HG02798 (cell line): ENCODE measurements around the gene TMPRSS4.
"Not testable (repeated sequence)": the region's sequence is repeated elsewhere in the genome, so short reads cannot be mapped to it uniquely, and the experiment has no call there.

Source experiments
- ATAC-seq: cut with Tn5 transposase; IDR thresholded peaks from one replicate; pipeline ENCODE4 v1.9.1; 2021; ENCODE audit warnings: mild to moderate bottlenecking; ENCODE audit not compliant: unreplicated experiment, poor library complexity

Gene TMPRSS4

DNA sequence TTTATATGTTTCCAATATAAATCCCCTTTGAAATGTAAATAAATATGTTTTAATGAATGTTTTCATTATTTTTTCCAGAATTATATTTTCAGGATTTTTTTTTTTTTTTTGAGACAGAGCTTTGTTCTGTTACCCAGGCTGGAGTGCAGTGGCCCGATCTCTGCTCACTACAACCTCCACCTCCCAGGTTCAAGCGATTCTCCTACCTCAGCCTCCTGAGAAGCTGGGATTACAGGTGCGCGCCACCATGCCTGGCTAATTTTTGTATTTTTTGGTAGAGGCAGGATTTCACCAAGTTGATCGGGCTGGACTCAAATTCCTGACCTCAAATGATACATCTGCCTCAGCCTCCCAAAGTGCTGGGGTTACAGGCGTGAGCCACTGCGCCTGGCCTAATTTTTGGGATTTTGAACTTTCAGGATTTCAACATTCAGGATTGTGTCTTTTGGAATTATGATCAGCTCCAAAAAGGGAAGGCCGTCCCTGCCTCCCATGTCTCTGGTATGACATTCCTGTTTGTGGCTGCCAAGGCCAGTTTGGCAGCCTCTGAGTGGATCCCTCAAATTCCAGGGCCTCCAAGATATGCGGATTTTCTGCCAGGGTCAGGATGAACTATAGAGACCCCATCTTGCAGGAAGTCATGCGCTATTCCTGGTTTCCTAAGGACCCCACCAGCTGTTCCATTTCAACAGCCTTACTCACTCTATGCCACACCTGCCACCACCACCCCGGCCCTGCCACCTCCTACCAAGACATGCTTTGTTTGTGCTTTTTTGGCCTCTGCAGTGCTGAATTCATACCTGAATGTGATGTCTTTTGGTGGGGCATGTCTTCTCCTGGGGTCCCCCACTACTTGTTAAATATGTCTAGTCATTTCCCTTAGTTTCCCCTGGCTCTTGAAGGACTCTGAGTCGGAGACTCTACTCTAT, 21.9 kb upstream of the TMPRSS4 start:
- ATAC-seq, result no peak

GRCh38 chr11:118055966-118056365, 20.9 kb upstream of the TMPRSS4 start:
- ATAC-seq, result no peak

GRCh38 chr11:118056806-118057205, 20.1 kb upstream of the TMPRSS4 start:
- ATAC-seq, result no peak

- ATAC-seq, result no peak
These were observed 19.4 kb upstream of the TMPRSS4 start for GRCh38 chr11:118057251-118058145.

DNA sequence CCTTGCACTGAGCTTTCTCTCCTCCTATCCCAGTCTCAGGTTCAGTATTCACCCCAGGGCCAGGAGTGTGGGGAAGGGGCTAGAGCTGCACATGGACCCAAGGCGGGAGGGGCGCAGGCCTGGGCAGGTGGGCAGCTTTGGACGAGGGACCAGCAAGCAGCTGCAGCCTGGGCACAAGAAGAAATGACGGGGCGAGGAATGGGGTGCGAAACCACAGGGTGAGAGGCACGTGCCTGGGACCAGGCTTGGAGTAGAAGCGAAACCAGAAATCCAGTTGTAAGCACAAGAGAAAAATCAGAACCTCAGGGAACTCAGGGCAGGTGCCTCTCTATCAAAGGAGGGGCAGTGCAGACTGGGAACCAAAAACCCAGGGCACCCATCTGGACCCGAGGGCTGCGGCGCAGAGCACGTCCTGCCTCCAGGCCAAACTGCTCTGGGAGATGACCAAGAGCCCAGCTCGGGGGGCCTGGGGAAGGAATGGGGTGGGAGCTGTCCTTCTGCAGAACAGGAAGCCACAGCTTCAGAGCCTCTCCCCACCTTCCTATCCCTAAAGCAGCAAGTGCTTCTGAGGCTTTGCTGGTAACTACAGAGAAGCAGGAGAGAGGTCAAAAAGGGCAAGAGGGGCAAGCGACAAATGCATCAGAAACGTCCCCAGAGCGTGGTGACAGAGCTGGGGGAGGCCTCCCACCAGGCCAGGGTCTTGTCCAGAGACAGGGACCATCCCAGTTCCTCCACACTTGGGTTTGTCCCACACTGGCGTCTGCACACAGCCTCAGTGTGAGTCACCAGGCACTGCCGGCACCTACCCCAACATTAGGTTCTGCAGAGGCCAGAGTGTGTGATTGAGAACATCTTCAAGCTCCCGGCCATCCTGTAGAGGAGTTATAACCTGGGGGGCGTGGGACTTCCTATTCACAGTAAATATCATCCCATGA, 18.3 kb upstream of the TMPRSS4 start:
- ATAC-seq, result no peak

- no peak for ATAC-seq
These were observed 17.5 kb upstream of the TMPRSS4 start for GRCh38 chr11:118059246-118059940.

GRCh38 chr11:118060081-118060661, 16.7 kb upstream of the TMPRSS4 start:
- no peak for ATAC-seq

GRCh38 chr11:118060869-118061268, 16.0 kb upstream of the TMPRSS4 start:
- ATAC-seq, result no peak

- ATAC-seq, result no peak
These were observed 15.2 kb upstream of the TMPRSS4 start for GRCh38 chr11:118061586-118062125.

- not testable (repeated sequence) for ATAC-seq
These were observed 14.7 kb upstream of the TMPRSS4 start for GRCh38 chr11:118062181-118062580.

- not testable (repeated sequence) for ATAC-seq
These were observed 14.2 kb upstream of the TMPRSS4 start for GRCh38 chr11:118062631-118063030.

DNA sequence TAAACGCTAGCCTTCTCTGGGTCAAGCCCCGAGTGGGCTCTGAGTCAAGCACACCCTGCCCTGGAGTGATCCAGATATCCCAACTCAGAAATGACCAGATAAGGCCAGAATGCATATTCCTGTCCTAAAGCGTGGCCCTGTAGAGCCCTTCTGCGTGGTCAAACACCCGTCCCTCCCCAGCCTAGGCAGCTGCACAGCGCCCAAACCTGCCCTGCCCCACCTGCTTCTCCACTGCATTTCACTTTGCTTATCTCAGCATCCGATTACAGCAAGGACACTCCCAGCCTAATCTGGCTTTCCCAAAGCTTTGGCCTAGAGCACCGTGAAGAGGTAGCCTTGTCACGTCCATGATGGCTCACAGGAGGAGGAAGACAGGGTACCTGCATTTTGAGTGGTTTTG, 11.9 kb upstream of the TMPRSS4 start:
- ATAC-seq, result no peak

- ATAC-seq, result no peak
These were observed 11.5 kb upstream of the TMPRSS4 start for GRCh38 chr11:118065384-118065783.

DNA sequence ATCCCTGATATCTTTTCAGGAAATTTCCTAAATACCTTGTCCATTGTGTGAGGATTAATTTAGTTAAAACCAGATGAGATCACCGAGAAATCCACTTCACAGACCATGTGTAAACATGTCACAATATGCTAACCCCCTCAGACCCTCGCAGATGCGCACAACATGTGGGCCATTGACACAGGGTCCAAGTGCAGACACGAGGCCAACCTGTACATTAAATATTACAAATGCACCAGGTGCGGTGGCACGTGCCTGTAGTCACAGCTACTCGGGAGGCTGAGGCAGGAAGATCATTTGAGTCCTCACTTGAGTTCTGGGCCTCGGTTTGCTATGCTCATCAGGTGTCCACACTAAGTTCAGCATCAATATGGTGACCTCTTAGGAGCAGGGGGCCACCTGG, 9.9 kb upstream of the TMPRSS4 start:
- ATAC-seq, result no peak

GRCh38 chr11:118068206-118068944, 8.5 kb upstream of the TMPRSS4 start:
- no peak for ATAC-seq

- ATAC-seq, result no peak
These were observed 7.8 kb upstream of the TMPRSS4 start for GRCh38 chr11:118068945-118069612.

GRCh38 chr11:118071416-118072030, 5.4 kb upstream of the TMPRSS4 start:
- no peak for ATAC-seq
